GM12801 (cell line): ENCODE measurements around the gene ZNF316.

Source experiments
- CTCF ChIP-seq: IDR thresholded peaks from one replicate; pipeline ENCODE4 v1.5.1; 2011; ENCODE audit warnings: control low read depth; ENCODE audit not compliant: insufficient read length; ENCODE audit errors: extremely low read depth

ZNF316 gene

GRCh38 chr7:6615723-6616555 lies 21.2 kb upstream of the ZNF316 start:
- TF ChIP-seq CTCF, result no peak

GRCh38 chr7:6616854-6617643 lies 20.1 kb upstream of the ZNF316 start:
- no peak for TF ChIP-seq CTCF

- no peak for TF ChIP-seq CTCF
These were observed 18.5 kb upstream of the ZNF316 start for GRCh38 chr7:6618621-6619020.

- TF ChIP-seq CTCF, result no peak
These were observed 17.2 kb upstream of the ZNF316 start for GRCh38 chr7:6619961-6620360.

- no peak for TF ChIP-seq CTCF
These were observed 15.7 kb upstream of the ZNF316 start for GRCh38 chr7:6621195-6622133.

- TF ChIP-seq CTCF, result no peak
These were observed 14.9 kb upstream of the ZNF316 start for GRCh38 chr7:6622134-6622710.
